SKM-1 treated with dmso at 0.1 percent for 144 hours (cell line): Measurements from ENCODE around the gene ASF1B.
"Not testable (repeated sequence)": the region's sequence is repeated elsewhere in the genome, so short reads cannot be mapped to it uniquely, and the experiment has no call there.

Experiments
- DNase-seq: peaks from one replicate; lab custom pipeline; 2025; ENCODE audit not compliant: unreplicated experiment; lab: John Stamatoyannopoulos, UW

Gene ASF1B

GRCh38 chr19:14160017-14160703 is 23.8 kb upstream of the ASF1B start:
- DNase-seq: no peak

GRCh38 chr19:14159059-14159458 is 22.7 kb upstream of the ASF1B start:
- DNase-seq: no peak

GRCh38 chr19:14158276-14159023 is 22.1 kb upstream of the ASF1B start:
- DNase-seq: no peak

- DNase-seq: no peak
These were observed 20.8 kb upstream of the ASF1B start for GRCh38 chr19:14156971-14157717.

GRCh38 chr19:14156122-14156521 is 19.7 kb upstream of the ASF1B start:
- no peak for DNase-seq

- no peak for DNase-seq
These were observed 19.0 kb upstream of the ASF1B start for GRCh38 chr19:14155371-14155770.

- no peak for DNase-seq
These were observed 16.3 kb upstream of the ASF1B start for GRCh38 chr19:14152713-14153112.

GRCh38 chr19:14150770-14151661 is 14.6 kb upstream of the ASF1B start:
- no peak for DNase-seq

- no peak for DNase-seq
These were observed 13.8 kb upstream of the ASF1B start for GRCh38 chr19:14150041-14150769.

- no peak for DNase-seq
These were observed 13.2 kb upstream of the ASF1B start for GRCh38 chr19:14149509-14149994.

GRCh38 chr19:14148751-14149410 is 12.5 kb upstream of the ASF1B start:
- DNase-seq: no peak

GRCh38 chr19:14147797-14148605 is 11.6 kb upstream of the ASF1B start:
- DNase-seq: no peak

GRCh38 chr19:14146789-14147216 is 10.4 kb upstream of the ASF1B start:
- no peak for DNase-seq

- not testable (repeated sequence) for DNase-seq
These were observed 9.8 kb upstream of the ASF1B start for GRCh38 chr19:14146169-14146568.

GRCh38 chr19:14145381-14145780 is 9.0 kb upstream of the ASF1B start:
- DNase-seq: no peak

- DNase-seq: no peak
These were observed 6.1 kb upstream of the ASF1B start for GRCh38 chr19:14142262-14143190.

- DNase-seq: no peak
These were observed 4.7 kb upstream of the ASF1B start for GRCh38 chr19:14141041-14141440.

- DNase-seq: peak; percentile 92
These were observed 3.6 kb upstream of the ASF1B start for GRCh38 chr19:14139944-14140343.
